ENCODE data around the gene MYRF. TPM values are rescaled to one million over a fixed set of nuclear protein-coding genes. Genes with fewer than 3 reads are reported as not detected.

MYRF gene
- total RNA-seq, 1 donor from 2014 or later = 1.2 TPM

DNA sequence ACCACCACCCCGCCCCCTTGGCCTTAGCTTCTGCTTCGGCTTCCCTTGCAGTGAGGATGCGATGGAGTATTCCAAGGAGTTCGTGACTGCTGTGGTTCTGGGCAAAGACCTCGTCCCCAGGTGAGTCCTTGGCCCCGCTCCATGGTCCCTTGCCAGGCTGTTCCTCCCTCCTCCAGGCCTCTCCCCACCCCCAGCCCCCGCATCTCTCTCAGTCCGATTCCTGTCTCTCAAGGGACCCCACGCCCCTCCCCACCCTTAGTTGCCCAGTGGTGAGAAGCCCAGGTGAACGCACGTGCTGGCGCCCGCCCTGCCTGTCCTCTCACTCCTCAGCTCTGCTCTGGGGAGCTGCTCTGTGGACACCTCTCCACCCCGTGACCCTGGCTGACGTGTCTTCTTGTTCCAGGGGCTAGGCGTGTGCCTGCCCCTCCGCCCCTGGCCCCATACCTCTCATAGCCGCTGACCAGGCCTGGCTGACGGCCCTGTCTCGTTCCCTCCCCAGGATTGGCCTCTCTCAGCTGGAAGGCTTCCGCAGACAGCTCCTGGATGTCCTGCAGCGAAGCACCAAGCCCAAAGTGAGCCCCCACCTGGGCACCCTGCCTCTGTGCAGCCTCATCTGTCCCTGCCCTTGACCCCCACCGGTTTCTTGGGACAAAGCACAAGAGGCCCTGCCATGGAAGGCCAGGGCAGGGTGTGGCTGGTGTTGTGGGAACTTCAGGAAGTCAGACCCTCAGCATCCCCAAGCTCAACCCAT, 14.6 kb upstream of the MYRF start:
- intact Hi-C loops (cut with micrococcal nuclease) = loop anchor here (10.0 kb wide), 1 partner anchor 153 kb away; the partner anchor contains the start of gene SYT7

DNA sequence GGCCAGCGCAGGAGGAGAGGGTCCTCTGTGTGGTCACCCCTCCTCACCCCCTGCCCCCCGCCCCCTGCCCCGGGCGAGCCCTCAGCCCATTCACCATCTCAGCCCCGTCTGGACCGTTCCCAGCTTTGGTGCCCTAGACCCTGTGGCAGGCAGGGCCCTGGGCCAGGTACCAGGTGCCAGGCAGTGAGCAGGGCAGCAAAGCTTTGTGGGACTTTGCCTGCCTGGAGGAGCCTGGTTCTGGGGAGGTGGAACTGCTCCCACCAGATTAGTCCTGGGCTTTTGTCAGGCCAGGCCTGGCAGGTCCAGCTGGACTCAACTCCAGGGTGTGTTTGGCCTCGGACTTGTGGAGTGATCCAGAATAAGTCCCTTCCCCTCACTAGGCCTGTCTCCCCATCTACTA, 13.7 kb upstream of the MYRF start:
- intact Hi-C loops (cut with micrococcal nuclease) = loop anchor here (10.0 kb wide), 1 partner anchor 154 kb away; the partner anchor contains the start of gene SYT7

DNA sequence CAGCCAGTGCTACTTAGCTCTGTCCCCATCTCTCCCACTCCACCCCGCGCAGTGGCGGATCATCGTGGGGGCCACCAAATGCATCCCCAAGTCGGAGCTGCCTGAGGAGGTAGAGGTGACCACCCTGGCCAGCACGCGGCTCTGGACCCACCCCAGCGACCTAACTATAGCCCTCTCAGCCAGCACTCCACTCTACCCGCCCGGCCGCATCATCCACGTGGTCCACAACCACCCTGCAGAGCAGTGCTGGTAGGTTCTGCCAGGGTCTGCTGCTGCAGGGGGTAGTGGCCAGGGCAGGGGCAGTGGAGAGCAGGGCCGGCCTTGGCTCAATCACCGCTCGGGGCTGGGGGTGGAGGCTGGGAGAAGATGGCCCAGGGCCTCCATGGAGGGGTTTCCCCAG, 13.0 kb upstream of the MYRF start:
- intact Hi-C loops (cut with micrococcal nuclease) = loop anchor here (10.0 kb wide), 1 partner anchor 155 kb away; the partner anchor contains the start of gene SYT7

DNA sequence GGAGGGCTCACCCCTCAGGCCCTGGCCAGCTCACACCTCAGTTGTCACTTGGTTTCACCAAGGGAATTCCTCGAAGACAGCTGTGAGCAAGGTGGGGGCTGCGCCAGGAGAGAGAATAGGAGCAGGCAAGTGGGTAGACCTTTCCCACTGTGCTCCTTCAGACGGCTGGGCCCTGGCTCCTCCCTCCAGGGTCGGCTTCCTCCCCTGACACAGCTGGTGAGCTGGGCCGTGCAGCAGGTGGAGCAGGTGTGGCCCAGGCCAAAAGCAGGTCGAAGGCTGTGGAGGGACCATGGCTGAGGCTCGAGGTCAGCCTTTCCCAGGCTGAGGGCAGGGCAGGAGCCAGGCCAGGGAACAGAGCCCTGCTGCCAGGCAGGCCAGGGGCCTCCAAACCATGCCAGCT, 12.5 kb upstream of the MYRF start:
- intact Hi-C loops (cut with micrococcal nuclease) = loop anchor here (10.0 kb wide), 1 partner anchor 155 kb away; the partner anchor contains the start of gene SYT7

DNA sequence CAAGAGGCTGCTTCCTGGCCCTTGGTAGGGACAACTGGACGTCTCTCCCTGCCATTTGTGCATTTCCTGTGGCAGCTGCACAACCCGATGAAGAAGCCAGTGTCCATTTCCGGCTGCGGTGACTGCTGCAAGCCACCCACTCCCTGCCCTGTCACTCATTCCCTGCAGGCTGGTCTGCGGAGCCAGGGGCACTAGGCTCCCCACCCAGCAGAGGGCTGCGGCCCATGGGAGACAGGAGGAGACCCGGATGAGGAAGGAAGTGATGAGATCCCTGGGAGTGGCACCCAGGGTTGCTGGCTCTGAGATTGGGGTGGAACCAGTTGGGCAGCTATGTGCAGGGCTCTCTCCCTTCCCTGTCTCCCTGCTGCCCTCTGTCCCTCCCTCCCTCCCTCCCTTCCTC, 10.0 kb upstream of the MYRF start:
- intact Hi-C loops (cut with micrococcal nuclease) = no loop called here

DNA sequence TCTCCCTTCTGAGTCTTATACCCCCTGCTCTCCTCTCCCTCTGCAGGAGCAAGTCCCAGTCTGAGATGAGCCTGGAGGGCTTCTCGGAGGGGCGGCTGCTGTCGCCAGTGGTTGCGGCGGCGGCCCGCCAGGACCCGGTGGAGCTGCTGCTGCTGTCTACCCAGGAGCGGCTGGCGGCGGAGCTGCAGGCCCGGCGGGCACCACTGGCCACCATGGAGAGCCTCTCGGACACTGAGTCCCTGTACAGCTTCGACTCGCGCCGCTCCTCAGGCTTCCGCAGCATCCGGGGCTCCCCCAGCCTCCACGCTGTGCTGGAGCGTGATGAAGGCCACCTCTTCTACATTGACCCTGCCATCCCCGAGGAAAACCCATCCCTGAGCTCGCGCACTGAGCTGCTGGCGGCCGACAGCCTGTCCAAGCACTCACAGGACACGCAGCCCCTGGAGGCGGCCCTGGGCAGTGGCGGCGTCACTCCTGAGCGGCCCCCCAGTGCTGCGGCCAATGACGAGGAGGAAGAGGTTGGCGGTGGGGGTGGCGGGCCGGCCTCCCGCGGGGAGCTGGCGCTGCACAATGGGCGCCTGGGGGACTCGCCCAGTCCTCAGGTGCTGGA, 8.8 kb upstream of the MYRF start:
- intact Hi-C loops (cut with micrococcal nuclease) = no loop called here

DNA sequence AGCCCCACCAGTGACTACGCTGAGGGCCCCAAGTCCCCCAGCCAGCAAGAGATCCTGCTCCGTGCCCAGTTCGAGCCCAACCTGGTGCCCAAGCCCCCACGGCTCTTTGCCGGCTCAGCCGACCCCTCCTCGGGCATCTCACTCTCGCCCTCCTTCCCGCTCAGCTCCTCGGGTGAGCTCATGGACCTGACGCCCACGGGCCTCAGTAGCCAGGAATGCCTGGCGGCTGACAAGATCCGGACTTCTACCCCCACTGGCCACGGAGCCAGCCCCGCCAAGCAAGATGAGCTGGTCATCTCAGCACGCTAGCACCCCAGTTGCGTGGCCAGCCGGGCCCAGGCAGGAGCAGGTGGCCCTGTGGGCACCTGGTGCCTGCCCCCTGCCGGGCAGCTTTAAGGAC, 8.3 kb upstream of the MYRF start:
- intact Hi-C loops (cut with micrococcal nuclease) = no loop called here

DNA sequence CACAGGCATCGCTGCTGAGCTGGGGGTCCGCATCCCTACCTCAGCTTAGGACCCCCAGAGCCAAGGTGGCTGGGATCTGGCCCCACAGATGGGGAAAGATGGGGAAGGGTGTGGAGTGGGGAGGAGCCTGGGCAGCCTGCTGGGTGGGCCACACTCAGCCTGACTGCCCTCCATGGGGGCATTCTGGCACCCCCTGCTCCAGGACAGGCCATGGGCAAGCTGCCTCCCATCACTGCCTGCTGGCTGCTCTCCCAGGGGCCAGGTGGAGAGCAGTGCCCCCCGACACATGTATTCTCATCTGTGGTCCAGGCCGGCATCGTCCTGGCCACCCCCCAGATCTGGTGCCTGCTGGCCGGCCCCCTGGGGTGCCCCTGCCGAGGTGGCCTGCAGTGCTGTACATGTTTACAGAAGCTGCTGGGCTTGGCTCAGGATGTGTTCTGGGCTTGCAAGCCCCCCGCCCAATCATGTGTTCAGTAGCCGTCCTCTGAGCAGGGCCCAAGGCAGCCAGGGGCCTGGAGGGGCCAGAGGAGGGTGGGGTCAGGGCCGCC, 7.8 kb upstream of the MYRF start:
- intact Hi-C loops (cut with micrococcal nuclease) = no loop called here

DNA sequence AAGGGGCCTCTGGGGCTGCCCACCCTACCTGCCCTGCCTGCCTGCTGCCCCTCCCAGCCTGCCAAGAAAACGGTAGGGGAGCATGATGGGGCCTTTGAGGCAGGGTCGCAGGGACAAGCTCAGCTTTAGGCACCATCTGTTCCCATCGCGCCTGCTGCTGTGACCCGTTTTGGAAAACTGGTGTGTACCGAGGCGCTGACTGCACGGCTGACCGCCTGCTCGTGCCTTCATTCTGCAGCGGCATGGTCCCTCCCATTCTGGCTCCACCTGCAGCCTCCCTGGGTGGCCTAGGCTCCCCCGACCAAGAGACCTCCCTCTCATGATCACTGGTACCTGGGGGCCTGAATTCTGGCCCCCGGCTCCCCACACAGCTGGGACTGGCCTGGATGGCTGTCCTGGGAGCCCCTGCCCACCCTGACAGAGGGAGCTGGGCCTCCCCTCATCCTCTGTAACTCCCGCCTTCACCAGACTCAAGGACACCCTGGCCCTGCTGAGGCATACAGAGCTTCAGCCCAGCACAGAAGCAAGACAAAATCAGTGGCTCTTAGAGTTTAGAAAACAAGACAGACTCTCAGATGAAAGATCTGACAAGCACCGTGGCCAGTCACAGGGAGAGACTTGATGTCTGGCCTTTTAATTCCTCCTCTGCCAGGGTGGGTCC, 6.5 kb upstream of the MYRF start:
- intact Hi-C loops (cut with micrococcal nuclease) = no loop called here

DNA sequence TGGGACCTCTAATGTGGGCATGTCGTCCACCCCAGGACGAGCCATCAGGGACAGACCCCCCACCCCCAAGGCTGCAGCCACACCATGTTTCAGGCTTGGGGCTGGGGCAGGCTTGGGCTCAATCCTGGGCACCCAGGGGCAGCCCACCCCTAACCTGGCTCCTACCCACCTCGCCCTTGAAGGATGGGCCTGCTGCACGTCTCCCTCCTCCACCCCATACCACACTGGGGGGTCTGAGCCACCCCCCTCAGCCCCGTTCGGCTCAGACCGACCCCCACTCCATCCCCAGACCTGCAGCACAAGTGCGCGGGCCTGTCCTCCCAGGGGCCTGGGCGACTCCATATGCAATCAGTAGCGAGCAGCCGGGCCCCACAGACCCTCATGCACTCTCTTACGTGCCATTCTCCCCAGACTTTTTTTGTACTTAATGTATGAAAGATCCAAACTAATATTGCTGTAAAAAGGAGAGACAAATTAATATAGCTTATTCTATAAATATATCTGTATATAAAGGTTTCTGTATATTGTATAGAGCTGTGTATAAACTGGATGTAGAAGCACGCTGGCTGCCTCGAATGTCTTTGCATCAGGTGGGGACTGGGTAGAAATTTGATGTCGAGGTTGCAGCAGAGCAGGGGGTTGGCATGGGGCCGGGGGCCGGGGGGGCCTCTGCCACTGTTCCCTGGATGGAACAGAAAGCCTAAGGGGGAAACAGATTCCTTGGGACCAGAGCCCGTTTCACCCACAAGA, 5.8 kb upstream of the MYRF start:
- intact Hi-C loops (cut with micrococcal nuclease) = no loop called here

DNA sequence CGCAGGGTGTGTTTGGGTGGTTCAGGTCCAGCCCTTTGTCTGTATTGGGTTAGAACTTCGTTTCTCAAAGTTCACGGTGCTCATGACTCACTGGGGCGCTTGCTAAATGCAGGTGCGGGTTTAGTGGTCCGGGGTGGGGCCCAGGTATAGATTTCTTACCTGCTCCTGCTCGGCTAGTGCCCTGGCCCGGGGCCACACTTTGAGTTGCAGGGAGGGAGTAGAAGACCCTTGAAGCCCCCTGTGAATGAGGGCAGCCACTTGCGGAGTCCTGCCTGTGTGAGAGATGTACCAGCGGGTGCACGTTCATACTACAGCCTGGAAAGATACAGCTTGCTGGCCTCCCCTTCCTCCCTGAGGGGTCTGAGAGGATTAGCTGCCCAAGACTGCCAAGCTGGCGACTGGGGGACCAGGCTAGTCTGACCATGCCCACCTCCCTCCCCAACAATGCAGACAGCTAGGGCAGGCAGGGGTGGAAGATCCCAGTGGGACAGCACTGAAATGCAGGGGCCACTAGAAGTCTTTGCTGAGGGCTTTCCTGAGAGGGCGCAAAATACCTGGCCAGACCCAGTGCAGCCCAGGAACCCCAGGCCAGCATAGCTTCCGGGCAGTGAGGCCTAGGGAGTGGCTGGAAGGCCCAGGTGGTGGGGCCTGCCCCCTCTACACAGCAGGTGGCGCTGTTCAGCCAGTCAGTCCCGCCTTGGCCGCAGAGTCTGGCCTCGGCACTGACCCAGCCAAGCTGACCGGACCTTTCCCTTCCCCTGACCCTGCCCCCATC, 5.1 kb upstream of the MYRF start:
- intact Hi-C loops (cut with micrococcal nuclease) = no loop called here

DNA sequence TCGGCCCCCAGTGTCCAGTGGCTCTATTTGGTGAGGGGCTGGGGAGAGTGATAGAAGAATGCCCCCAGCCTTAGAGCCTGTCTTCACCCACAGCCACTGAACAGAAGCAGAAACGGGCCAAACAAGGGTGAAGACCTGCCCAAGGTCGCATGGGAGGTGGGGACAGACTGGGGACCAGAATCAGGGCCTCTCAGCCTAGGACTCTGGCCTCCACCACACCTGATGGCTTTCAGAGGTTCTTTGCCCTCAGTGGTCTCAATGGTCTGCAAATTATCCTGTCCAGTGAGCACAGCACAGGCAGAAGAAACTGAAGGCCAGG, 4.5 kb upstream of the MYRF start:
- intact Hi-C loops (cut with micrococcal nuclease) = no loop called here

DNA sequence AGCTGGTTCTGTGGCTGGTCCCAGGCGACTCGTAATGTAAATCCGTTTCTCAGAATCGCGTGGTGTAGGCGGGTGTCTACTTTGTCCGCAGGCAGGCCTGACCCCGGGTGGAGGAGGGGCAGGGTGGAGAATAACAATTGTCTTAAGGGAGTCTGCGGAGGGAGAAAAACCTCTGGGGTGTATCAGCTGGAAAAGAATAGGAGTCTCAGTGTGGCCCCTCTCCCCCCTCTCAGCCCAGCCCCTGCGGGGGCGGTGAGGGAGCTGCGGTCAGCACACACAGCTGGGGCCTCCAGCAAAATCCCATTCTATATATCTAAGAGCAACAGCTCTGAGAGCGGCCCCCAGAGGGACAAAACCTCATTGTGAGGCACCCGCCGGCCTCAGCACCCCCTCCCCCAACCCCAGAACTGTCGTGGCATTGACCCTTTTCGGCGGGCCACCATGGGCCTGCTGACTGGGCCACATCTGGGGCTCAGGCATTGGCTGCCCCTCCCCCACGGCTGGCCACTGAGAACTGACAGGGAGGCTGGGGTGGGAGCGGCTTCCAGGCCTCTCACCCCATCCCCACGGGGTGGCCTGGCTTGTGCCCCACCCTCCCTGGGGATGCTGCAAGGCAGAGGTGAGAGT, 2.7 kb upstream of the MYRF start:
- intact Hi-C loops (cut with micrococcal nuclease) = no loop called here

DNA sequence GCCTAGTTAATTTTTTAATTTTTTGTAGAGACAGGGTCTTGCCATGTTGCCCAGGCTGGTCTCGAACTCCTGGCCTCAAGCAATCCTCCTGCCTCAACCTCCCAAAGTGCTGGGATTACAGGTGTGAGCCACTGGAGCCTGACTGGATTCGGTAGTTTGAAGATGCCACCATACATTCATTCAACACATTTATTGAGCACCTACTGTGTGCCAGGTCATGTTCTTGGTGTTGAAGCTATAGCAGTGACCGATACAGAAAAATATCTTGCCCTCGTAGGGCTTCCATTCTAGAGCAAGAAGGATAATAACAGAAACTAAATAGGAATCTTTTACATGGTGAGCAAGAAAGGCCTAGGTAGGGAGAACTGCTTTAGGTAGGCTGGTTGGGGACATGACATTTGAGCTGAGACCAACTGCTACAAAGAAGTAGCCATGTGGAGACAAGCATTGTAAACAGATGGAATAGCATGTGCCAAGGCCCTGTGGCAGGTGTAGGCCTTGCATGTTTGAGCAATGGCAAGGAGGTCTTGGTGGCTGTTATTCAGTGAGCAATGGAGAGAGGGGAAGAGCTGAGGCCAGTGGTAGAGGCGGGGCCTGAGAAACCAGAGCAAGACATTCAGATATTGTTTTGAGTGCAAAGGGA, 1.7 kb upstream of the MYRF start:
- intact Hi-C loops (cut with micrococcal nuclease) = no loop called here

DNA sequence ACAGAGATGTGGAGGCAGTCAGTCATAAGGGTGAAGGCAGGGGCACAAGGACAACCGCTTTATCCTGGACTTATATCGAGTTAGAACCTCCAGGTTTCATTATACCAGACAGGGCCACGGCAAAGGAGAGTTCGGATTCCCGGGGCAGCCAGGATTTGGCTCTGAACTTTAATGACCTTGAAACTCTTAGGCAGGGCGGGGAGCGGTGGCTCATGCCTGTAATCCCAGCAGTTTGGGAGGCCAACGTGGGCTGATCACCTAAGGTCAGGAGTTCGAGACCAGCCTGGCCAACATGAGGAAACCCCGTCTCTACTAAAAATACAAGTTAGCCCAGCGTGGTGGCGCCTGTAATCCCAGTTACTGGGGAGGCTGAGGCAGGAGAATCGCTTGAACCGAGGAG, 1.1 kb upstream of the MYRF start:
- intact Hi-C loops (cut with micrococcal nuclease) = no loop called here

DNA sequence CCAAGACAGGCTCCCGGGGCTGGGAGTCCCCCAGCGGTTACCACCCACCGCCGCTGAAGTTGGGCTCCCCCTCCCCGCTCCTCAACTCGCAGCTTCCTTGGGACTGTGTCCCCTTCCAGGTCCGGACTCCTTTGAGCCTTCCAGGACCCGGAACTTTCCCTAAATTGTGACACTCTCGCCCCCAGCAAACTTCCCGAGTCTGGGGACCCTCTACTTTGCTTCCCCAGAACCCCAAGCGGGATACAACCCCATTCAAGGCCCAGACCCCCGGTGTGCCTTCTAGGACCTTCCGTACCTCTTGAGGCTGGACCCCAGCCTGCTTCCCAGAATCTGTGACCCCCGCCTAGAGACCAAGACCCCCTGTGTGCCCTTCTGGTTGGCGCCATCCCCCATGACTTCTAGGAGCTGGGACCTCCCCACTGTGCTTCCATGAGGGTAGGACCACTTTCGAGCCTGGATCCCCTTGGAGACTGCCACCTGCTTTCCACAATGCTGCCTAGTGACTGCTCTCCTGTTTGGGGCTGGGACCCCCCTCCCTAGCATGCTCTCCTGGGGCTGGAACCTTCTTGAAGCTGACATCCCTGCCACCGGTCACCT, 587 bp downstream of the MYRF start:
- intact Hi-C loops (cut with micrococcal nuclease) = loop anchor here (2.0 kb wide), 1 partner anchor 24 kb away; no protein-coding TSS in a partner anchor

DNA sequence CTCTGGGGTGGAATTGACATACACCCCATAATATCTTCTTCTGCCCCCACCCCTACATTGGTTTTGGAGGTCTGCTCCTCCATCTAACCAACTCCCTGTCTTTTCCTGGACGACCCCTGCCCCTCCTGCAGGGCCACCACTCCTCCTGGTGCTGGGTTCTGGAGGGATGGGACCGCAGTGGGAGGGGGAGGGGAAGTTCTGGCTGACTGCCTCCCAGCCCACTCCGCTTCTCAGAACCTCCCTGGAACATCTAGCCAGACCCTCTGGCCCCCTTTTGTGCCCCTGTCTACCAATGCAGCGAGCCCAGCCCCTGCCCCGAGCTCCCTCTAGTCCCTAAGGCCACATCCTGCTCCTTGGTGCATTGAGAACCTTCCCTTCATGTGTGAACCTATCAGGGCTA, 1.2 kb downstream of the MYRF start:
- intact Hi-C loops (cut with micrococcal nuclease) = loop anchor here (2.0 kb wide), 1 partner anchor 23 kb away; no protein-coding TSS in a partner anchor

DNA sequence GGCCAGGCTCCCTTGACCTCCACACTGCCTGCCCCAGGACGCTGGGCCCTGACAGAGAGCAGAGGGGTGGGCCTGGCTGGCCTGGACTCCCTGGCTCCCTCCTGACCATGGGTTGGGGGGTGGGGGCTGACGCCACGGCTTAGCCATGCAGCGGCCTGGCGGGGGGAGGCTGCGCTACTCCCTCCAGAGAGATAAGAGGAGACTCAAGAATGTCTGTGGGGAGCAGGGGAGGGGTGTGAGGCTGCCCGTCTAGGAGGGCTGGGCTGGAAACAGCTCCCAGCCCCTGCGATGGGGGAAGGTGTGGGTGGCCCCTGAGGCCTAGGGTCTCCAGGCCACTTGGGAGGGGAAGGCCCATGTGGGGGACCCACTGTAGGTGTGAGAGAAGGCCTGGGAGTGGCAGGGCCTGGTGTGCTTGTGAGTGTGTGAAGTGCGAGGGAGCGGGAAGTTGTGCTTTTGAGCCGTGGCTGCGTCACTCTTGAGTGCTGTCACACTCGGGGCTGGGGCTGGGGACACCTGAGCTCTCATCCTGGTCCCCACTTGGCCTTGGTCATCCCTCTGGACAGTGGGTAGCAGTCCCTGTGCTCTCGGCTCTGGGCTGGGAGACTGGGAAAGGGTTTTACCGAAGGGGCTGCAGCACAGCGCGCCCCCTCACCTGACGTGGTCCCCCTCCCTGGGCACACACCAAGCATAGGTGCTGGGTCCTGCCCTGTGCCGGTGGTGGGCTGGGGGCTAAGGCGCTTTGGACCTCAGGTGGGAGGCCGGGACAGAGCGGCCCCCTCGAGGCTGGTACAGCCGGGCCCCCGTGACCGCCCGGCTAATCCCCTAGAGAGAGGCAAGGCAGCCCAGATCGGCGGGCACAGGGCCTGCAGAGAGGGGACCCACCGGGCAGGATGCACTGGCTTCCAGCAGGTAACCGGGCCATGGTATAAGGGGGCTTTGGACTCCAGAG, 2.4 kb downstream of the MYRF start:
- intact Hi-C loops (cut with micrococcal nuclease) = no loop called here

All from T-helper 2 cell treated with Interferon-gamma antibody and Interleukin-4, amounts not matched to agents 100 ng/mL and 5 ng/mL, for 36 hours (primary cell).